HG02623 (cell line): ENCODE data around the gene DHX38.

Experiments used
- ATAC-seq: cut with Tn5 transposase; IDR thresholded peaks from one replicate; pipeline ENCODE4 v1.9.1; 2021; ENCODE audit warnings: moderate library complexity; ENCODE audit not compliant: unreplicated experiment

Gene DHX38

GRCh38 chr16:72083778-72084404 is 9.8 kb upstream of the DHX38 start:
- ATAC-seq: no peak

GRCh38 chr16:72084445-72084844 is 9.2 kb upstream of the DHX38 start:
- no peak for ATAC-seq

DNA sequence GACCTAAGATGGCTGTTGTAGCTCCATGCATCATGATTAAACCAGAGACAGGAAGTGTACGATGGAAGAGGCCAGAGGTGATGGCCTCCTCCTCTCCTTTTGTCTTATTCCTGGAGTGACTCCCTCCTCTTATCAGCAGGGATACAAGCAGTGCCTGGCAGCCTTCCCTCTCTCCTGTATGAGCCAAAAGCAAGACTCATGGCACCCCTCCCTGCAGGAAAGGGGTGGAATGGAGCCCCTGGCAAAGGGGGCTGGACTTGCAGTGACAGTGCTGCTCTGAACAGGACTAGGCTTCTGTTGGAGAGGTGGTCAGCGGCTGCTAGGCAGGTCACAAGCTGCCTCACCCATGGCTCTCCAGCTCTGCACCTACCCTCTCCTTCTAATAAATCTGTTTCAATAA is 8.6 kb upstream of the DHX38 start:
- no peak for ATAC-seq

DNA sequence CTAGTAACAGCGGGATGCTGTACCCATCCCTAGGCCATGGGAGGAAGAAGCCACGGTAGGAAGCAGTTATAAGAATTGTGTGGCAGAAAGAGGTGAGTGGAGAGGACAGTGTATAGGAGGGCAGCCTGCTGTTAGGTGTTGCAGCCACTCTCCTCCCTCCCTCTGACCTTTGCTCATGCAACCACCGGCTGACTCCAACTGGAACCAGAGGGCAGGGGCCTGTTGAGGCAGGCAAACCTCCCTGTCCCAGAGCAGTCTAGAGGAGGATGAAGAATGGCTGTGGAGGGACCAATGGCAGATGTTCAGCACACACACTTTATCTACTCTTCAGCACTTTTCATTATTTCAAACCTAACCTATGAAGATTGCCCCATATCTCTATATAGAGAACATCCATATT is 2.4 kb upstream of the DHX38 start:
- ATAC-seq: no peak

- no peak for ATAC-seq
These were observed 707 bp upstream of the DHX38 start for GRCh38 chr16:72092832-72093447.

DNA sequence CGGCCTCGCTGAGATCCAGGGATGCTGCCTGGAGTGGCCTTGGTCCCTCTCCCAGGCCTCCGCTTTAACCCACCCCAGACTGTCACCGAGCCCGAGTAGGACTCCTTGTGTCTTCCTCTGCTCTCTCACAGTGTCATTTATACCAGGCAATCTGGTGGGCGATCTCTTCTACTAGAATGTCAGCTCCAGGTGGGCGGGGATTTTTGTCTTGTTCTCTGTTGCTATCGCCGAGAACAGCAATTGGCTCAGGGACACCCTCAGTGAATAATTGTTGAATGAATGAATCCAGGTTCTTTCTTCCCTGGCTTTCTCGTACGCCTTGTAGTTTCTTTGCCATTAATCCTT is 591 bp downstream of the DHX38 start:
- ATAC-seq: no peak

- no peak for ATAC-seq
These were observed 5.3 kb downstream of the DHX38 start for GRCh38 chr16:72098936-72099335.

DNA sequence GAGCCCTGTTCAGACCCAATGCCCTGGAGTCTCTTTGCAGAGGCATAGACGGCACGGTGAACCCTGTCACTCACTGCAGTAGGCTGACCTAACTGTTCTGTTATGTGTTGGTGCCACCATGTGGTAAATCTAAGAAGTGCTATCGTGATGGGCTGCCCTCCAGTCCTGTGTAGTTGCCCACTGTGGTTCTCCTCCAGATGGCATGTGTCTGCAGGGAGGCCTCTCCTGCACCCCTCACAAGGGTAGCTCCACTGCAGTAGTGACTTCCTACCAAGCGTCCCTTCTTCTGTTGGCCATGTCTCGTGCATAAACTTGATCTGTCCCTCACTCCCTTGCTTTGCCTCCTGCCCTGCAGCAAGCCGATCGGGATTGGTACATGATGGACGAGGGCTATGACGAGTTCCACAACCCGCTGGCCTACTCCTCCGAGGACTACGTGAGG is 5.8 kb downstream of the DHX38 start:
- ATAC-seq: peak; percentile 72

GRCh38 chr16:72101195-72101594 is 7.5 kb downstream of the DHX38 start:
- no peak for ATAC-seq

DNA sequence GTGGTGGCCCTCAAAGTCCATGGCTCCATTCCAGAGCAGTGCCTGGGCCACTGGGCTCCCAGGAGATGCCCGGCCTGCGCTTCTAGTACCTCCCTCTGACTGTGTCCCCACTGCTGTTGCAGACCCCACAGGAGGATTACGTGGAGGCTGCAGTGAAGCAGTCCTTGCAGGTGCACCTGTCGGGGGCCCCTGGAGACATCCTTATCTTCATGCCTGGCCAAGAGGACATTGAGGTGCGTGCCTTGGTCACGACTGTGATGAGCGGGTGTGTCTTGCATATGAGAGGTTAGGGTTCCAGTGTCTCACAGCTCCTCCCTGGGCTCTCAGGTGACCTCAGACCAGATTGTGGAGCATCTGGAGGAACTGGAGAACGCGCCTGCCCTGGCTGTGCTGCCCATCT is 11.3 kb downstream of the DHX38 start:
- ATAC-seq: no peak

DNA sequence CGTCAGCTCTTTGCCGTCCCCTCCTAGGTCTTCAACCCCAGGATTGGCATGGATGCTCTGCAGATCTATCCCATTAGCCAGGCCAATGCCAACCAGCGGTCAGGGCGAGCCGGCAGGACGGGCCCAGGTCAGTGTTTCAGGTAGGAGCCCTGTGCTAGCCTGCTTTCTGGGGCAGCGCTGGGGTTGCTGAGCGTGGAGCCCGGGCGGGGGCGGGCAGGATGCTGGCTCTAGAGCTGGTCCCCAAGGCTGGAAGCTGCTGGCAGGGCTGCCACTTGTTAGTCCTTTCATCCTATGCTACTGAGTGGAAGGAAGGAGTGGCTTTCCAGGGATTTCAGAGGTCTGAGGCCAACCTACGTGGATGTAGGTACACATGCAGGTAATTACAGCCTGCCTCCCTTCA is 12.3 kb downstream of the DHX38 start:
- no peak for ATAC-seq

- ATAC-seq: no peak
These were observed 13.7 kb downstream of the DHX38 start for GRCh38 chr16:72107371-72107770.

GRCh38 chr16:72108353-72109102 is 14.9 kb downstream of the DHX38 start:
- no peak for ATAC-seq

DNA sequence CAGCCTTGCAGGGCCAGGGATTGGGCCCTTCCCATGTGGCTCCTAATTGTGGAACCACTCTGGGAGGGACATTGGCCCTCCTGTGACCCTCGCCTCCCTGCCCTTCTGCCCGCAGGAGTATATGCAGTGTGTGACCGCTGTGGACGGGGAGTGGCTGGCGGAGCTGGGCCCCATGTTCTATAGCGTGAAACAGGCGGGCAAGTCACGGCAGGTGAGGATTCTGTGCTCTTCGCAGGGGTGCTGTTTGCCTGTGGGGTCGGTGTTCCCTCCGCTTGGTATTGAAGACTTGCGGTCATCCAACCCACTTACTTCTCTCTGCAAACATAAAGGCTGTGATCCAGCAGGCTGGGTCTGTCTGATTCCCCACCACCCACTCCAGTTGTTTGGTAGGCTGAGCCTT is 15.7 kb downstream of the DHX38 start:
- no peak for ATAC-seq

DNA sequence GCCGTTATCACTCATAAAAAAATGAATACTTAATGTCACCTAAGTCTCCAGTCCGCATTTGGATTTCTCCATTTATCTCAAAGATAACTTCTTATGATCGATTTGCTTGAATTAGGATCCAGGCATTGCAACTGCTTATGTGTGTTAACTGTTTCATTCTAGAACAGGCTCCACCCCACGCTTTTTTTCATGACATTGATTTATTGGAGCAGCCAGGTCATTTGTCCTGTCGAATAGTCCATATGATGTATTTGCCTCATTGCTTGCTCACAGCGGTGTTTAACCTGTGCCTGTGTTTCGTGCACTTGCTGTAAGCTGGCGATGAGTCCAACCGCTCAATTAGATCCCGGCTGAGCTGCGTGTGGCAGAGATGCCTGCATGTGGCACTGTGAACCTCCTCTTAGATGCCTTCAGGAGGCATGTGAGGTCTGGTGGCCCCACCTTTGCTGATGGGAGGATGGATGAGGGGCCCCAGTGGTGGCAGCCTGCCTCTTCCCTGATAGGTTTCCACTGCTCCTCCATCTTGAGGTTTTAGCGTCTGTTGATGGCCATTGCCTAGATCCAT is 16.4 kb downstream of the DHX38 start:
- no peak for ATAC-seq

GRCh38 chr16:72110662-72111615 is 17.3 kb downstream of the DHX38 start:
- no peak for ATAC-seq

- no peak for ATAC-seq
These were observed 18.2 kb downstream of the DHX38 start for GRCh38 chr16:72111657-72112451.

GRCh38 chr16:72112452-72112792 is 18.8 kb downstream of the DHX38 start:
- ATAC-seq: no peak

DNA sequence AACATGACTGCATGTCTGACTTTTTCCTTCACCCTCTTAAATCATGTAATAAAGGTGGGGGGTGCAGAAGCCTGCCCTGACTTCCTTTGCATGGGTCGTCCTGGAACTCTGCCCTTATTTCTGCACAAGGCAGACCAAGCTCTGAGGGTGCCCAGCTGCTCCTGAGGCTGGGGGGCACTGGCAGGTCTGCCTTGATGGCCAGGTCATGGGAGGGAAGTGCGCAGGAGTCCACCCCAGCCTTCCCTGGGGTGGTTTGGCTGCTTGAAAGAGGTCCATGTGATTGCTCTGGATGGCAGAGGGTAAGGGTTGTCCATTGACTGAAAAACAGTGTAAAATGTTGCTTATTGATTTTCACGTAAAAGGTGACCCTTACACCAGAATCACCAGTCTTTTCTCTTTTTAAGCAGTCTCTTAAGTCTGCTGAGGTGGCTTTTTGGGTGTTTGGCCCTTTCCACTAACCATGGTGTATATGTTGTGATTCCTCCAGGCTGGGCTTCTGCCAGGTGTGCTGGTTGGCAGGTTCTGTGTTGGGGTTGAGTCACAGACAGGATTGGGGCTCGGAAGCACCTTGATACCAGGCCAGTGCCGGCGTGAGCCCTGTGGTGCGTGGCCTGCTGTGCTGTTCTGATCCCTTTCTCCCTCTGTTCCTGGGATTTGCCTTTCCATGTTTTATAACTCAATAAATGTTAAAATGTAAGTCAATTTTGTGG is 19.4 kb downstream of the DHX38 start:
- ATAC-seq: no peak

GRCh38 chr16:72113616-72113945 is 19.9 kb downstream of the DHX38 start:
- no peak for ATAC-seq
